ENCODE measurements around the gene UBE2J1. TPM values are rescaled to one million over a fixed set of nuclear protein-coding genes. Genes with fewer than 3 reads are reported as not detected.

The UBE2J1 gene
- total RNA-seq, 1 donor from 2014 or later, result 34.1 TPM

DNA sequence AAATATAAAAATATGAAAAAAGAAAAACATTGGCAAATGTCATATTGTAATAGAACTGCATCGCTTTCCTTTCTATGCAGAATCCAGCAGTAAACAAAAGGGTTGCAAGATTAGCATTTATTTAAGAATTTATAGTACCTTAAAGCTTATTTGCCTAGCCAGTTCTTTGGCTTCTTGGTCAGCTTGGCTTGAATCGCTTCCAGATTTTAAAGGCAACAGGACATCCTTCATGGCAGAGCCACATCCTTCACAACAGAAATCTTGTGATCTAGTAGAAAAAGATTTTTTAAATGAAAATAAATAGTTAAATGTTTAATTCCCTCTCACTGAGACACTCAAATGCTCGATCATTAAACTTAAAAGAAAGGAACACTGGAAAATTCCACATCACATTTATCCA, 17.4 kb downstream of the UBE2J1 start:
- Mint-ChIP-seq H3K27ac (ENCODE audit: unreplicated experiment) (no peak overlapping the region), H3K9me3 (no peaks in the 10 kb centered on the region), H3K36me3 (ENCODE audit: low read depth) (peaks cover 13% of the 10 kb centered on the region), H3K4me1 (no peaks in the 10 kb centered on the region), H3K27me3 (ENCODE audit: low read depth) (no peaks in the 10 kb centered on the region), H3K4me3 (no peak overlapping the region)
- no peak for DNase-seq (ENCODE audit: low read depth, low spot score)
- TF ChIP-seq, protein P1, sequence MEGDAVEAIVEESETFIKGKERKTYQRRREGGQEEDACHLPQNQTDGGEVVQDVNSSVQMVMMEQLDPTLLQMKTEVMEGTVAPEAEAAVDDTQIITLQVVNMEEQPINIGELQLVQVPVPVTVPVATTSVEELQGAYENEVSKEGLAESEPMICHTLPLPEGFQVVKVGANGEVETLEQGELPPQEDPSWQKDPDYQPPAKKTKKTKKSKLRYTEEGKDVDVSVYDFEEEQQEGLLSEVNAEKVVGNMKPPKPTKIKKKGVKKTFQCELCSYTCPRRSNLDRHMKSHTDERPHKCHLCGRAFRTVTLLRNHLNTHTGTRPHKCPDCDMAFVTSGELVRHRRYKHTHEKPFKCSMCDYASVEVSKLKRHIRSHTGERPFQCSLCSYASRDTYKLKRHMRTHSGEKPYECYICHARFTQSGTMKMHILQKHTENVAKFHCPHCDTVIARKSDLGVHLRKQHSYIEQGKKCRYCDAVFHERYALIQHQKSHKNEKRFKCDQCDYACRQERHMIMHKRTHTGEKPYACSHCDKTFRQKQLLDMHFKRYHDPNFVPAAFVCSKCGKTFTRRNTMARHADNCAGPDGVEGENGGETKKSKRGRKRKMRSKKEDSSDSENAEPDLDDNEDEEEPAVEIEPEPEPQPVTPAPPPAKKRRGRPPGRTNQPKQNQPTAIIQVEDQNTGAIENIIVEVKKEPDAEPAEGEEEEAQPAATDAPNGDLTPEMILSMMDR (conservative IDR thresholded peaks at IDR 0.05), result no peak

DNA sequence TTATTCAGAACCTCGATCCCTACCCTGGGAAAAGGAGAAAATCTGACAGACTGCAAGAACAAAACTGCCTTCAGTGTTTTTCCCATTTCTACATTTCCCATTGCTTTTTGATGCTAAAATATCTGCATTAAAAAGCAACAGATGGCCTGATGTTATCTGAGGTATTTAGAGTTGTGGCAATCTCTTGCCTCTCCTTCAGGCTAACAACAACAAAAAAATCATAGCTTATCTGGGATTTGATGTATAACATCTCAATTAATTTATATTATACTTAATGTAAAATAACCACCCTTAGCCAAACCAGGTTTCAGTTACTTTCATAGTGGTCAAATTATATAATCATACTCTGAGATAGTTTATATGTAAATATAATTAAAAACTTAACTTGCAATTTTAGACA, 21.6 kb downstream of the UBE2J1 start:
- H3K27ac Mint-ChIP-seq (ENCODE audit: unreplicated experiment), result no peak overlapping the region
- H3K4me3 Mint-ChIP-seq, result no peak overlapping the region

GRCh38 chr6:89328976-89329375, 23.5 kb downstream of the UBE2J1 start:
- Mint-ChIP-seq H3K9me3 (no peaks in the 10 kb centered on the region), H3K27ac (ENCODE audit: unreplicated experiment) (no peak overlapping the region), H3K36me3 (ENCODE audit: low read depth) (peaks cover 18% of the 10 kb centered on the region), H3K4me3 (no peak overlapping the region), H3K4me1 (peaks cover 3% of the 10 kb centered on the region), H3K27me3 (ENCODE audit: low read depth) (no peaks in the 10 kb centered on the region)
- TF ChIP-seq, protein P1 (conservative IDR thresholded peaks at IDR 0.05), result no peak
- DNase-seq (ENCODE audit: low read depth, low spot score), result no peak

More for the DNA sequence above, 21.6 kb downstream of the UBE2J1 start:
- H3K4me1 Mint-ChIP-seq, result no peaks in the 10 kb centered on the region
- DNase-seq (ENCODE audit: low read depth, low spot score), result no peak
- H3K9me3 Mint-ChIP-seq, result no peaks in the 10 kb centered on the region
- H3K36me3 Mint-ChIP-seq (ENCODE audit: low read depth), result peaks cover 15% of the 10 kb centered on the region
- TF ChIP-seq, protein P1 (conservative IDR thresholded peaks at IDR 0.05), result no peak
- H3K27me3 Mint-ChIP-seq (ENCODE audit: low read depth), result no peaks in the 10 kb centered on the region

DNA sequence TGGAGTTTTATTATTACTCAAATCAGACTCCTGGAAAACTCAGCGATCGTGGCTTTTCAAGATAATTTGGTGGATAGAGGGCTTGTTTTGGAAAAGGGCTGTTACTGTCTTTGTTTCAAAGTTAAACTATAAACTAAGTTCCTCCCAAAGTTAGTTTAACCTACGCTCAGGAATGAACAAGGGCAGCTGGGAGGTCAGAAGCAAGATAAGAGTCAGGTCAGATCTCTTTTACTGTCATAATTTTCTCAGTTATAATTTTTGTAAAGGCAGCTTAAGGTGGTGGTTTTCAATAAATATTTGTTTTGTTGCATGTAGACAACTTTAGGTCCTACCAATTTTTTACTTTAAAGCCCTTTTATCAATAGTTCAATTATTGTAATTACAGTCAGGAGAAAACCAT, 28.2 kb downstream of the UBE2J1 start:
- Mint-ChIP-seq H3K9me3 (peaks cover 21% of the 10 kb centered on the region), H3K4me1 (peaks cover 3% of the 10 kb centered on the region), H3K36me3 (ENCODE audit: low read depth) (peaks cover 48% of the 10 kb centered on the region), H3K4me3 (no peak overlapping the region), H3K27me3 (ENCODE audit: low read depth) (no peaks in the 10 kb centered on the region), H3K27ac (ENCODE audit: unreplicated experiment) (no peak overlapping the region)
- TF ChIP-seq, protein P1 (conservative IDR thresholded peaks at IDR 0.05), result no peak
- no peak for DNase-seq (ENCODE audit: low read depth, low spot score)

GRCh38 chr6:89323511-89323971, 29.0 kb downstream of the UBE2J1 start:
- no peak for DNase-seq (ENCODE audit: low read depth, low spot score)
- Mint-ChIP-seq H3K36me3 (ENCODE audit: low read depth) (peaks cover 46% of the 10 kb centered on the region), H3K27me3 (ENCODE audit: low read depth) (no peaks in the 10 kb centered on the region), H3K9me3 (peaks cover 23% of the 10 kb centered on the region), H3K4me3 (no peak overlapping the region), H3K4me1 (peaks cover 3% of the 10 kb centered on the region), H3K27ac (ENCODE audit: unreplicated experiment) (no peak overlapping the region)
- TF ChIP-seq, protein P1 (conservative IDR thresholded peaks at IDR 0.05), result no peak
